ENCODE measurements around the gene PDILT. TPM values are rescaled to one million over a fixed set of nuclear protein-coding genes. Genes with fewer than 3 reads are reported as not detected.

Gene PDILT
- total and polyA plus RNA-seq, 9 of the 15 experiments (the other 6 are each of a cell fraction or from before 2014, with no cell fraction given), result not detected

DNA sequence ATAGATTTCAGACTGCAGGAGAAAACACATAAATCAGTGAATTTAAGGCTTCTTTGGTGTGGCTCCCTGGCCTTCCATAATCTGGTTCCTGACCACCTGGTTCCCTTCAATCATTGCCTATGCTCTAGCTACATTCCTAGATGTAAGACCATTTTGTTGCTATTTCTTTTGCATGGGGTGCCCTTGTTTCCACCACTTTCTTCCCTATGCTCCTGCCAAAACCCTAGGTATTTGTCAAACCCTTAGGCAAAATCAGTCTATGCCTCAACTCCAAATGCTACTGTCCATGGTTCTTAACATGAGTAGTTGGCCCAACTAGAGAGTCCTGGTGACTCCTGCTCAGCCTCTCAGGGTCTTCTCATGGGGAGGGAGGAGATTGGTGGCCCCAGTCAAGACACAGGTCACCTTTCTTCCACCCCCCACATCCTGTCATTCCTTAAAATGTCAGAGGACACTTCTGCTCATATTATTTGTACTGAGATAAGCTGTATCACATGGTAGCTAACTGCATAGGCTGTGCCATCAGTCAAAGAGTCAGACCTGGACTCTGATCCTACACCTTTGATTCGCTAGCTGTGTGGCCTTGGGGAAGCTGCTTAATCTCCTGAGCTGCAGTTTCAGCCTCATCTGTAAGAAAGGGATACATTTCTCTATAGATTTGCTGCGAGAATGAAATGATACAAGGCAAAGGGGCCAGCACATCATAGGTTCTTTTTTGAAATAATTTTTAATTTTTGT, 19.8 kb upstream of the PDILT start:
- no TSS peak for BruUV-seq (replicated peaks)
- TF ChIP-seq RBM25 (IDR thresholded peaks at IDR 0.05; ENCODE audit: low read depth, low read length, severe bottlenecking) (no peak), ZNF384 (IDR thresholded peaks at IDR 0.05; ENCODE audit: low read depth, low read length) (no peak), CXXC5 (CRISPR knock-in tag; IDR thresholded peaks at IDR 0.05) (no peak), NFIX (CRISPR knock-in tag; IDR thresholded peaks at IDR 0.05; ENCODE audit: low read depth) (no peak), MTA1 (IDR thresholded peaks at IDR 0.05; ENCODE audit: borderline replicate concordance) (no peak), RHOXF2B (CRISPR knock-in tag; conservative IDR thresholded peaks at IDR 0.05) (no peak), L3MBTL2 (IDR thresholded peaks at IDR 0.05) (no peak), ZNF41 (CRISPR knock-in tag; conservative IDR thresholded peaks at IDR 0.05) (no peak), NFE2 (IDR thresholded peaks at IDR 0.05; ENCODE audit: low read depth) (no peak), TSHZ1 (CRISPR knock-in tag; IDR thresholded peaks at IDR 0.05) (no peak)
- TF ChIP-seq, protein P1, sequence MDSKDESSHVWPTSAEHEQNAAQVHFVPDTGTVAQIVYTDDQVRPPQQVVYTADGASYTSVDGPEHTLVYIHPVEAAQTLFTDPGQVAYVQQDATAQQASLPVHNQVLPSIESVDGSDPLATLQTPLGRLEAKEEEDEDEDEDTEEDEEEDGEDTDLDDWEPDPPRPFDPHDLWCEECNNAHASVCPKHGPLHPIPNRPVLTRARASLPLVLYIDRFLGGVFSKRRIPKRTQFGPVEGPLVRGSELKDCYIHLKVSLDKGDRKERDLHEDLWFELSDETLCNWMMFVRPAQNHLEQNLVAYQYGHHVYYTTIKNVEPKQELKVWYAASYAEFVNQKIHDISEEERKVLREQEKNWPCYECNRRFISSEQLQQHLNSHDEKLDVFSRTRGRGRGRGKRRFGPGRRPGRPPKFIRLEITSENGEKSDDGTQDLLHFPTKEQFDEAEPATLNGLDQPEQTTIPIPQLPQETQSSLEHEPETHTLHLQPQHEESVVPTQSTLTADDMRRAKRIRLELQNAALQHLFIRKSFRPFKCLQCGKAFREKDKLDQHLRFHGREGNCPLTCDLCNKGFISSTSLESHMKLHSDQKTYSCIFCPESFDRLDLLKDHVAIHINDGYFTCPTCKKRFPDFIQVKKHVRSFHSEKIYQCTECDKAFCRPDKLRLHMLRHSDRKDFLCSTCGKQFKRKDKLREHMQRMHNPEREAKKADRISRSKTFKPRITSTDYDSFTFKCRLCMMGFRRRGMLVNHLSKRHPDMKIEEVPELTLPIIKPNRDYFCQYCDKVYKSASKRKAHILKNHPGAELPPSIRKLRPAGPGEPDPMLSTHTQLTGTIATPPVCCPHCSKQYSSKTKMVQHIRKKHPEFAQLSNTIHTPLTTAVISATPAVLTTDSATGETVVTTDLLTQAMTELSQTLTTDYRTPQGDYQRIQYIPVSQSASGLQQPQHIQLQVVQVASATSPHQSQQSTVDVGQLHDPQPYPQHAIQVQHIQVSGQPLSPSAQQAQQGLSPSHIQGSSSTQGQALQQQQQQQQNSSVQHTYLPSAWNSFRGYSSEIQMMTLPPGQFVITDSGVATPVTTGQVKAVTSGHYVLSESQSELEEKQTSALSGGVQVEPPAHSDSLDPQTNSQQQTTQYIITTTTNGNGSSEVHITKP (IDR thresholded peaks at IDR 0.05; ENCODE audit: partially characterized antibody), result no peak
- TF ChIP-seq, protein P2, sequence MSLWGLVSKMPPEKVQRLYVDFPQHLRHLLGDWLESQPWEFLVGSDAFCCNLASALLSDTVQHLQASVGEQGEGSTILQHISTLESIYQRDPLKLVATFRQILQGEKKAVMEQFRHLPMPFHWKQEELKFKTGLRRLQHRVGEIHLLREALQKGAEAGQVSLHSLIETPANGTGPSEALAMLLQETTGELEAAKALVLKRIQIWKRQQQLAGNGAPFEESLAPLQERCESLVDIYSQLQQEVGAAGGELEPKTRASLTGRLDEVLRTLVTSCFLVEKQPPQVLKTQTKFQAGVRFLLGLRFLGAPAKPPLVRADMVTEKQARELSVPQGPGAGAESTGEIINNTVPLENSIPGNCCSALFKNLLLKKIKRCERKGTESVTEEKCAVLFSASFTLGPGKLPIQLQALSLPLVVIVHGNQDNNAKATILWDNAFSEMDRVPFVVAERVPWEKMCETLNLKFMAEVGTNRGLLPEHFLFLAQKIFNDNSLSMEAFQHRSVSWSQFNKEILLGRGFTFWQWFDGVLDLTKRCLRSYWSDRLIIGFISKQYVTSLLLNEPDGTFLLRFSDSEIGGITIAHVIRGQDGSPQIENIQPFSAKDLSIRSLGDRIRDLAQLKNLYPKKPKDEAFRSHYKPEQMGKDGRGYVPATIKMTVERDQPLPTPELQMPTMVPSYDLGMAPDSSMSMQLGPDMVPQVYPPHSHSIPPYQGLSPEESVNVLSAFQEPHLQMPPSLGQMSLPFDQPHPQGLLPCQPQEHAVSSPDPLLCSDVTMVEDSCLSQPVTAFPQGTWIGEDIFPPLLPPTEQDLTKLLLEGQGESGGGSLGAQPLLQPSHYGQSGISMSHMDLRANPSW (CRISPR knock-in tag; IDR thresholded peaks at IDR 0.05), result no peak

More for the DNA sequence above, 19.8 kb upstream of the PDILT start:
- ChIA-PET CTCF (ENCODE audit: low intra/inter-chr PET ratio) (no interaction called here), POLR2A (no interaction called here)
- Histone ChIP-seq H3K4me3 (no peak overlapping the region), H3K79me2 (ENCODE audit: control insufficient read depth, insufficient read depth, low read length) (no peaks in the 10 kb centered on the region), H3K9me1 (ENCODE audit: control insufficient read depth, insufficient read depth, low read length) (no peaks in the 10 kb centered on the region), H3K36me3 (ENCODE audit: control insufficient read depth, insufficient read depth, low read length) (no peaks in the 10 kb centered on the region), H3K27ac (ENCODE audit: extremely low read depth, low read depth, low read length) (no peak overlapping the region), H3K4me2 (ENCODE audit: insufficient read depth, low read length) (no peak overlapping the region), H3K9ac (ENCODE audit: insufficient read depth in 1 of 2, low read depth in 2 of 2, low read length in 2 of 2) (no peak overlapping the region), H3K4me1 (replicated peaks in 1 of 2; ENCODE audit: control insufficient read depth in 2 of 2, insufficient read depth in 2 of 2, low read length in 2 of 2) (no peaks in the 10 kb centered on the region), H3K9me3 (replicated peaks; ENCODE audit: control insufficient read depth, insufficient read depth, low read depth, low read length) (no peaks in the 10 kb centered on the region), H3K27me3 (ENCODE audit: control insufficient read depth in 2 of 2, insufficient read depth in 2 of 2, low read length in 2 of 2) (peaks cover 0 to under 1% of the 10 kb centered on the region in 2 experiments; a peak in 1 of 5 replicates), H4K20me1 (replicated peaks; ENCODE audit: control insufficient read depth, insufficient read depth, low read length) (no peaks in the 10 kb centered on the region), H2AFZ (ENCODE audit: low read depth, low read length) (no peak overlapping the region)
- no peak for FAIRE-seq
- DNase-seq (ENCODE audit: extremely low read depth in 1 of 4, low spot score in 3 of 4), result no peak
- WGBS (ENCODE audit: insufficient coverage, low coverage, missing lambda C conversion rate), result 0% methylated on average over 2 of the region's 2 CpGs
- intact Hi-C loops (cut with micrococcal nuclease) (no loop called here), in situ Hi-C loops (cut with MboI) (no loop called here)
- ATAC-seq, result no peak
